GM18502 (cell line): Measurements from ENCODE around the gene RGS17.
"Not testable (repeated sequence)": the region's sequence is repeated elsewhere in the genome, so short reads cannot be mapped to it uniquely, and the experiment has no call there.

Experiments used
- ATAC-seq: cut with Tn5 transposase; IDR thresholded peaks from one replicate; pipeline ENCODE4 v1.9.1; 2021; ENCODE audit warnings: mild to moderate bottlenecking; ENCODE audit not compliant: unreplicated experiment, poor library complexity

The RGS17 gene

GRCh38 chr6:153131037-153131981 is at the start of gene RGS17:
Gene RGS17 (minus strand): TSS chr6:153131282. CDS start chr6:153044018, 87,264 bp downstream.
- ATAC-seq = peak; percentile 63

- ATAC-seq = no peak
Measured at GRCh38 chr6:153172815-153173214, 41.7 kb upstream of the RGS17 start.

- no peak for ATAC-seq
Measured at GRCh38 chr6:153170511-153170910, 39.4 kb upstream of the RGS17 start.

GRCh38 chr6:153167907-153168306 is 36.8 kb upstream of the RGS17 start:
- no peak for ATAC-seq

- no peak for ATAC-seq
Measured at GRCh38 chr6:153167061-153167891, 36.2 kb upstream of the RGS17 start.

- ATAC-seq = no peak
Measured at GRCh38 chr6:153162646-153163045, 31.6 kb upstream of the RGS17 start.

- no peak for ATAC-seq
Measured at GRCh38 chr6:153162172-153162571, 31.1 kb upstream of the RGS17 start.

- ATAC-seq = no peak
Measured at GRCh38 chr6:153160221-153160620, 29.1 kb upstream of the RGS17 start.

GRCh38 chr6:153150752-153151440 is 19.8 kb upstream of the RGS17 start:
- no peak for ATAC-seq

- no peak for ATAC-seq
Measured at GRCh38 chr6:153150371-153150751, 19.3 kb upstream of the RGS17 start.

GRCh38 chr6:153149891-153150290 is 18.8 kb upstream of the RGS17 start:
- no peak for ATAC-seq

GRCh38 chr6:153146413-153146812 is 15.3 kb upstream of the RGS17 start:
- no peak for ATAC-seq

- no peak for ATAC-seq
Measured at GRCh38 chr6:153145591-153145990, 14.5 kb upstream of the RGS17 start.

- ATAC-seq = no peak
Measured at GRCh38 chr6:153143200-153143599, 12.1 kb upstream of the RGS17 start.

GRCh38 chr6:153140299-153140698 is 9.2 kb upstream of the RGS17 start:
- ATAC-seq = no peak

- ATAC-seq = no peak
Measured at GRCh38 chr6:153138930-153139329, 7.8 kb upstream of the RGS17 start.

- ATAC-seq = no peak
Measured at GRCh38 chr6:153135681-153136080, 4.6 kb upstream of the RGS17 start.

GRCh38 chr6:153133667-153134066 is 2.6 kb upstream of the RGS17 start:
- not testable (repeated sequence) for ATAC-seq

GRCh38 chr6:153130515-153131036 is 506 bp downstream of the RGS17 start:
- peak; percentile 20 for ATAC-seq

GRCh38 chr6:153129873-153130514 is 1.1 kb downstream of the RGS17 start:
- no peak for ATAC-seq
